SK-N-SH treated with all-trans-retinoic acid at 6 μM for 48 hours (cell line): ENCODE measurements around the gene FAM3B.

Source experiments
- ATAC-seq: fragments of 200-7000 bp; cut with Tn5 transposase; 3 replicates; pipeline ENCODE4 v1.9.1; 2020; ENCODE audit warnings: mild to moderate bottlenecking, moderate library complexity
- ARNTL ChIP-seq: fragments of 450-650 bp; formaldehyde crosslinking; IDR thresholded peaks from 2 replicates; pipeline ENCODE4 v1.5.0; 2020; ENCODE audit warnings: low read depth, mild to moderate bottlenecking, moderate library complexity, borderline replicate concordance
- BACH2 ChIP-seq: fragments of 250-450 bp; sonication (Bioruptor Pico); IDR thresholded peaks from 2 replicates; pipeline ENCODE4 v1.9.0; 2021; ENCODE audit warnings: mild to moderate bottlenecking, borderline replicate concordance
- CREB5 ChIP-seq: fragments of 250-450 bp; sonication (Bioruptor Pico); IDR thresholded peaks from 2 replicates; pipeline ENCODE4 v1.5.1; 2020; ENCODE audit warnings: low read depth, mild to moderate bottlenecking, moderate library complexity
- CSDC2 ChIP-seq: fragments of 250-450 bp; sonication (Bioruptor Pico); IDR thresholded peaks from 2 replicates; pipeline ENCODE4 v1.5.0; 2020; ENCODE audit warnings: mild to moderate bottlenecking, moderate library complexity
- CSRNP3 ChIP-seq: fragments of 250-450 bp; sonication (Bioruptor Pico); IDR thresholded peaks from 2 replicates; pipeline ENCODE4 v1.5.1; 2021; ENCODE audit warnings: mild to moderate bottlenecking, moderate library complexity
- ESRRG ChIP-seq: fragments of 250-450 bp; sonication (Bioruptor Pico); IDR thresholded peaks from 2 replicates; pipeline ENCODE4 v1.6.1; 2021; ENCODE audit warnings: mild to moderate bottlenecking
- GLIS3 ChIP-seq: fragments of 250-450 bp; sonication (Bioruptor Pico); IDR thresholded peaks from 2 replicates; pipeline ENCODE4 v1.5.0; 2020; ENCODE audit warnings: mild to moderate bottlenecking, moderate library complexity
- ISL1 ChIP-seq: fragments of 250-450 bp; sonication (Bioruptor Pico); IDR thresholded peaks from 2 replicates; pipeline ENCODE4 v2.1.2; 2022; ENCODE audit warnings: mild to moderate bottlenecking, moderate library complexity
- OSR1 ChIP-seq: fragments of 250-450 bp; sonication (Bioruptor Pico); IDR thresholded peaks from 2 replicates; pipeline ENCODE4 v1.8.0; 2022; ENCODE audit warnings: moderate library complexity, mild to moderate bottlenecking, inconsistent platforms
- PATZ1 ChIP-seq: fragments of 250-450 bp; sonication (Bioruptor Pico); IDR thresholded peaks from 2 replicates; pipeline ENCODE4 v1.8.0; 2020; ENCODE audit warnings: mild to moderate bottlenecking, moderate library complexity, borderline replicate concordance
- POU6F1 ChIP-seq: fragments of 250-450 bp; sonication (Bioruptor Pico); IDR thresholded peaks from 2 replicates; pipeline ENCODE4 v1.8.0; 2021; ENCODE audit warnings: low read depth, mild to moderate bottlenecking, moderate library complexity, borderline replicate concordance
- PPARA ChIP-seq: fragments of 250-450 bp; sonication (Bioruptor Pico); IDR thresholded peaks from 2 replicates; pipeline ENCODE4 v1.5.0; 2020; ENCODE audit warnings: mild to moderate bottlenecking, borderline replicate concordance
- RARB ChIP-seq: fragments of 250-450 bp; sonication (Bioruptor Pico); IDR thresholded peaks from 2 replicates; pipeline ENCODE4 v1.8.0; 2021; ENCODE audit warnings: mild to moderate bottlenecking, moderate library complexity
- SNAI2 ChIP-seq: fragments of 250-450 bp; sonication (Bioruptor Pico); IDR thresholded peaks from 2 replicates; pipeline ENCODE4 v1.5.0; 2020; ENCODE audit warnings: mild to moderate bottlenecking, moderate library complexity
- TCF4 ChIP-seq: fragments of 250-450 bp; sonication (Bioruptor Pico); IDR thresholded peaks from 2 replicates; pipeline ENCODE4 v1.8.0; 2021; ENCODE audit warnings: mild to moderate bottlenecking, moderate library complexity, borderline replicate concordance
- TOX ChIP-seq: fragments of 250-450 bp; sonication (Bioruptor Pico); IDR thresholded peaks from 2 replicates; pipeline ENCODE4 v1.8.0; 2021; ENCODE audit warnings: mild to moderate bottlenecking, moderate library complexity, borderline replicate concordance
- TSHZ2 ChIP-seq: fragments of 250-450 bp; sonication (Bioruptor Pico); IDR thresholded peaks from 2 replicates; pipeline ENCODE4 v1.5.0; 2020; ENCODE audit warnings: mild to moderate bottlenecking, moderate library complexity
- ZFP3 ChIP-seq: fragments of 250-450 bp; sonication (Bioruptor Pico); IDR thresholded peaks from 2 replicates; pipeline ENCODE4 v1.5.0; 2020; ENCODE audit warnings: mild to moderate bottlenecking, moderate library complexity
- ZFP30 ChIP-seq: fragments of 450-650 bp; formaldehyde crosslinking; IDR thresholded peaks from 2 replicates; pipeline ENCODE4 v1.5.0; 2022; ENCODE audit warnings: mild to moderate bottlenecking, moderate library complexity
- ZNF565 ChIP-seq: fragments of 450-650 bp; formaldehyde crosslinking; conservative IDR thresholded peaks from 2 replicates; pipeline ENCODE4 v1.5.0; 2020; ENCODE audit warnings: low read depth, mild to moderate bottlenecking, moderate library complexity
- ZNF70 ChIP-seq: fragments of 450-650 bp; formaldehyde crosslinking; IDR thresholded peaks from 2 replicates; pipeline ENCODE4 v1.5.0; 2020; ENCODE audit warnings: mild to moderate bottlenecking, moderate library complexity
- ZNF8 ChIP-seq: fragments of 450-650 bp; formaldehyde crosslinking; IDR thresholded peaks from 2 replicates; pipeline ENCODE4 v1.5.0; 2020; ENCODE audit warnings: mild to moderate bottlenecking, moderate library complexity

The FAM3B gene

GRCh38 chr21:41371685-41372030 is 55.1 kb downstream of the FAM3B start (continued):
- TF ChIP-seq PATZ1 (CRISPR knock-in tag): no peak
- TF ChIP-seq CSDC2: no peak
- no peak for TF ChIP-seq BACH2 (CRISPR knock-in tag)
- no peak for TF ChIP-seq ZNF70
- no peak for TF ChIP-seq TOX (CRISPR knock-in tag)
- TF ChIP-seq, all 23 proteins: peak for 0

GRCh38 chr21:41373253-41373652 is 56.7 kb downstream of the FAM3B start:
- ATAC-seq: no peak
- no peak for TF ChIP-seq GLIS3
- no peak for TF ChIP-seq PATZ1 (CRISPR knock-in tag)
- no peak for TF ChIP-seq OSR1 (CRISPR knock-in tag)
- TF ChIP-seq ZFP30 (CRISPR knock-in tag): no peak
- TF ChIP-seq ZFP3: no peak
- TF ChIP-seq ZNF8: no peak
- no peak for TF ChIP-seq ZNF565
- no peak for TF ChIP-seq CSDC2
- TF ChIP-seq TCF4: no peak
- no peak for TF ChIP-seq ISL1 (CRISPR knock-in tag)
- TF ChIP-seq BACH2 (CRISPR knock-in tag): no peak
- TF ChIP-seq ESRRG (CRISPR knock-in tag): no peak
- no peak for TF ChIP-seq TSHZ2 (CRISPR knock-in tag)
- no peak for TF ChIP-seq SNAI2
- no peak for TF ChIP-seq PPARA (CRISPR knock-in tag)
- TF ChIP-seq TOX (CRISPR knock-in tag): no peak
- no peak for TF ChIP-seq ZNF70
- no peak for TF ChIP-seq CREB5 (CRISPR knock-in tag)
- no peak for TF ChIP-seq CSRNP3 (CRISPR knock-in tag)

- no peak for ATAC-seq
- TF ChIP-seq ARNTL (CRISPR knock-in tag) (no peak), OSR1 (CRISPR knock-in tag) (no peak), BACH2 (CRISPR knock-in tag) (no peak)
Measured at GRCh38 chr21:41373763-41374162, 57.2 kb downstream of the FAM3B start.

GRCh38 chr21:41374177-41374712 is 57.6 kb downstream of the FAM3B start:
- no peak for ATAC-seq
- TF ChIP-seq POU6F1 (CRISPR knock-in tag): no peak
- TF ChIP-seq ESRRG (CRISPR knock-in tag): no peak
- TF ChIP-seq TOX (CRISPR knock-in tag): no peak
- no peak for TF ChIP-seq PATZ1 (CRISPR knock-in tag)
- TF ChIP-seq CSRNP3 (CRISPR knock-in tag): no peak
- no peak for TF ChIP-seq GLIS3
- TF ChIP-seq OSR1 (CRISPR knock-in tag): no peak
- no peak for TF ChIP-seq ZFP3
- no peak for TF ChIP-seq ISL1 (CRISPR knock-in tag)
- TF ChIP-seq RARB (CRISPR knock-in tag): no peak
- no peak for TF ChIP-seq TCF4
